ENCODE data around the gene CNTN5. TPM values are rescaled to one million over a fixed set of nuclear protein-coding genes. Genes with fewer than 3 reads are reported as not detected.

The CNTN5 gene
- polyA plus RNA-seq, 1 donor = 4.2 TPM

DNA sequence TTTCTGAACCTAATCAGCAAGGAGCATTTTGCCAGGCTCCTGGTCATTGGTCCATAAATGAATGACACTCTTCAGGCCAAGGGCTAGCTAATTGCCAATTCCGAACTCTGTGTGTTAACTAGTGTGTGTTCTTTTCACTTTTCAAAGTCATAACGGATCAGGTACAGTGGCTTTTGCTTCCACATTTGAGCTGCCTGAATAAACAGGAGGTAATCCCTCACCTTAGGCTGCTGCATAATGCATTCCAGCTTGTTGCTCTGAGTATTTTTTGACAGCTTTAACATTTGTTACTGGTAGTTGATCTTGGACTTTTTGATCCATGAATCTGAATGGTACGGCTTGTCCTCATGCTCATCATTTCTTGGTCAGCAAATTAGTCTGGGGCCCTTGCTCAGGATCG lies 485.1 kb downstream of the CNTN5 start:
- DNase-seq (ENCODE audit: low read depth) = no peak

DNA sequence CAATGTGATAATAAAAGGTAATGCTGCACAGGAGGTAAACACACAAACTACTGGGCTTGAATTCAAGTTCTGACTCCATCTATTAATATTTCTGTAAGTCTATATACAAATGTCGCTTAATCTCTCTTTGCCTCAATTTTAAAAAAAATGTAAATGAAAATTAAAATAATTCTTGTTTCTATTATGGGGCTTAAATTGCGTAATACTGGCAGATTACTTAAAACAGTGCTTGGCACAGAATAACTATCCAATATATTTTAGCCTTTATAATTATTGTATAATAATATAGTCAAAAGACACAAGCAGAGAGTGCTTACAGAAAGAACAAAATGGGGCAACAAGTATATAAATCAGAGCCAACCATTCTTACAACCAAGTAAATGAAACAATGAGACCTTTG lies 489.1 kb downstream of the CNTN5 start:
- DNase-seq (ENCODE audit: low read depth) = no peak

DNA sequence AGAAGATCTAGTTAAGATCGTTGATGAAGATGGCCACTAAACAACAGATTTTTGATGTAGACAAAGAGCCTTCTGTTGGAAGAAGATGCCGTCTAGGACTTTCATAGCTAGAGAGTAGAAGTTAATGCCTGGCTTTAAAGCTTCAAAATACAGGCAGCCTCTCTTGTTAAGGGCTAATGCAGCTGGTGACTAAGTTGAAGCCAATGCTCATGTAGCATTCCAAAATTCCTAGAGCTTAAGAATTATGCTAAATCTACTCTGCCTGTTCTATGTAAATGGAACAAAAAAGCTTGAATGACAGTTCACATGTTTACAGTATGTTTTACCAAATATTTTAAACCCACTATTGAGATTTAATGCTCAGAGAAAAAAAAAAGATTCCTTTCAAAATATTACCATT lies 492.6 kb downstream of the CNTN5 start:
- DNase-seq (ENCODE audit: low read depth) = no peak

DNA sequence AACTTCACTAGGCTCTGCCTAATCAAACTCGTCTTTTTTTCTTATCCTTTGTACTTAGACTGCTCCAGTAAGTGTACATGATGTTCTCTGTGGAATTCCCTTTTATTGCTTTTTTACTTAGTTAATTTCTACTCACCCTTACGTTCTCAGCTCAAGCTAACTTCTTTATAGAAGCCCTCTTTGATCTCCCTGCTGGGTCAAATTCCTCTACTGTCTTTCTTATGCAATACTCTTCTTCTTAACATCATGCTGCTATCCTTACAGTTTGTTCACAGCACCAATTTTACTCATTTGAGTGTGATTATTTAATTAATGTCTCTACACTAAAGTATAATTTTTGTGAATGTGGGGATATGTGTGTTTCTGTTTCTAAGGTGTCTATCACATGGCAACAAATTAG lies 498.3 kb downstream of the CNTN5 start:
- no peak for DNase-seq (ENCODE audit: low read depth)

DNA sequence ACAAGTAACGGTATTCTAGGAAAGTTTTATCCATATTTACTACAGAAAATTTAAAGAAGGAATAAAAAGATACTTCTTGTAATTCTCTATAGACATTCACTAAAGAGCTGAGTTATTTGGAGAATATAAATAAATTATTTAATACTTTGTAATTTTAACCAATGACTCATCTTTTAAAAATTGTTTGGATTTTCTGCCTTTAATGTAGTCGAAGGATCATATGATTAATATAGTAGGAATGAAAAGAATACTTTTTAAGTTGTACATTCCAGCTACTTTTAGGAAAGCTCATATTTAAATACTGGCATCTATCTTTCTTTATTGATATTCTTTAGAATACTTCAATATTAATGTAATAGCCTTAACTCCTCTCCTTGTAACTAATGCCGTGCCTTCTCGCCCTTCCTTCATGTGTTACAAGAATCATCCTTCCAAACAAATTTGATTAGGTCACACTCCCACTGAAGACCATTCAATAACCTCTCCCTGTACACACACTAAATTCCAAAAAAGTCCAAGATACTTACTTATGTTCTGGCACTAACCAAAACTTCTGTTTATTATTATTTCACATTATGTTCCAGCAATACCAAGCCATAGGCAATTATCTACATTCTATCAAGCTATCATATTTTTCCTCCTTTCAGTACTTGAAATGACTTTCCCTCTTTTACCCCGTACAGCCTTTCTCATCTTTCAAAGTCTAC lies 501.9 kb downstream of the CNTN5 start:
- no peak for DNase-seq (ENCODE audit: low read depth)

DNA sequence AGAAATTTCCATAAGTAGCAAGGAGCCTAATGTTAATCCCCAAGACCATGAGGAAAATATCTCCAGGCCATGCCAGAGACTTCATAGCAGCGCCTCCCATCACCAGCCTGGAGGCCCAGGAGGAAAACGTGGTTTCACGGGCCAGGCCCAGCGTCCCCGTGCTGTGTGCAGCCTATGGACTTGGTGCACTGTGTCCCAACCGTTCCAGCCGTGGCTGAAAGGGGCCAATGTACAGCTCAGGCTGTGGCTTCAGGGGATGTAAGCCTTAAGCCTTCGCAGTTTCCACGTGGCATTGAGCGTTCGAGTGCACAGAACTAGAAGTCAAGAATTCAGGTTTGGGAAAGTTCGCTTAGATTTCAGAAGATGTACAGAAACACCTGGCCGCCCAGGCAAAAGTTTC lies 510.7 kb downstream of the CNTN5 start:
- no peak for DNase-seq (ENCODE audit: low read depth)

DNA sequence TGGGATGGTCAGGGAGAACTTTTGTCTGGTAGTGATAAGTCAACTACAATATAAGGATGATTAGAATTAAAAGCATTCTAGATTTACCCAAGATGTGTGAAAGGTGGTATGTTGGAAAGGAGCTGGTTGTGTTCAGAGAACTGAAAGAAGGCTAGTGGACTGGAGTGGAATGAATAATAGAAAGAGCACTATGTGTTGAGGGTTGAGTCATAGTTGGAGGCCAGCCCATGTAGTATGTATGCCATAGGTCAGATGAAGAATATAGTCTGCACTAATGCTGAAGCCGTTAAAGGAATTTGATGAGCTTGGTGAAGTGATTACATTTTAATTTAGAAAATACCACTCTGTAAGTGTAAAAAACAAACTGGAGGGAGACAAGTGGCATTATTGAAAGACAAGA lies 514.1 kb downstream of the CNTN5 start:
- no peak for DNase-seq (ENCODE audit: low read depth)

DNA sequence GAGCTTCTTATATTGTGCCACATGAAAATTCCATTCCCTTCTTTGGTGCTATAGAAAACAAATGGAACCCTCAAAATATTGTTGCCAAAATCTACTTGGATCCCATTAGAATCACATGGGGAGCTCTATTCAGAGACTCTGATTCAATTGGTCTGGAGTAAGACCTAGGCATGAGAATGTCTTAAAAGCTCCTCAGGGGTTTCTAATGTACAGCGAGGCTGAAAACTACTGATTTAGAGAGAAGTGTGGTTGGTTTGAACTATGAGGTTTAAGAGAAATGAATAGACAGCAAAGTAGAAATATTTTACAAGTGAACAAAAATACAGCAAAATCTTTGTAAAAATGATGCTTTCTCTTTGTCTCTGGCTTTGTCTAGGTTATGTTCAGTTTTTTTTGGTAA lies 514.7 kb downstream of the CNTN5 start:
- DNase-seq (ENCODE audit: low read depth) = no peak

DNA sequence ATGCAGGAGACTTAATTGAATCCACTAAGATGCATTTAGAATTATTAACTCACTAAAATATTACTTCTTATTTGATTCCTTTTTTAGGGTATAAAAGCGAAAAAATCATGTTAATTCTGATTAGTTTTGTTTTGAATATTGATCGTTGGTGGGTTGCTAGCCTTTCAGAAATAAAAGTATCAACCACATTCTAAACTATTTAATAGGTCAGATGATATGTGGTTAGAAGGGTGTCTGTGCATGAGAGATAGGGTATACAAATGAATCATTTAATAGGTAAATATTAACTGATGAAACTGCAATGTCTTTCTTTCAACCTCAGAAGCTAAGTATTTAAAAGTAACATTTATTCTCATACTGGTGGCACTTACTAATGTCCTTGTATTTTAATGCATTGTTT lies 515.1 kb downstream of the CNTN5 start:
- no peak for DNase-seq (ENCODE audit: low read depth)

DNA sequence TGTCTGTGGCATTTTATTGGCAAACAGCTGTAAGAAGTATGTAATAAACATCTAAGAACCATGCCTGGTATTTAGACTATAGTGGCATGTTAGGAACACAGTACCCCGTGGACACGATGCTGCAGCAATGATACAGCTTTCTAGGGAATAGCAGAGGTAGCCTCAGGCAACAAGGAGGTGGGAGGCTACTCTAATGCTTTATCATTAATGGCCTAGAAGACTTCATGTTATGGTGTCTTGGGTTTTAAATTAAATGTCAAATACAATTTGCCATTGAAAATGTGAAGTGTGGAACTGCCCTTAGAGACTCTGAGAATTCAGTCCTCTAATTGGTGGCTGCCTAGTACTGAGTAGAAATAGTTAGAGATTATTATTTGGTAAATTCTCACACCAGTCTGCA lies 516.9 kb downstream of the CNTN5 start:
- no peak for DNase-seq (ENCODE audit: low read depth)

DNA sequence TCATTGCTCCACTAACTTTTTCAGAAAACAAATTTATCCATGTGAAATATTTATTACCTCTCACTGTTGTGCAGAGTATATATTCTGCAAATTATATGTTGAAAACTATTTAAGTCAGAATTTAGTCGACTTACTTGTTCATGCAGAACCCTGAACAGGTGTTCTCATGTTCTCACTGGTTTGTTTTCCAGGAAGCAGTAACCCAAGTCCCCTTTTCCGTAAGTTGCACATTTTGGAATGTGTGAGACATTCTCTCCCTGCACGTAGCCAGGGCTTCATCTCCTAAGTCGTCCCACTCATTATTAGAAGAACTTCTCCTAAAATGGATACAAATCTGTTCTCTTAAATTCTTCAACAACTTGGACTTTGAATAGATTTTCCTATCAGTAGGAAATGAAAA lies 524.9 kb downstream of the CNTN5 start:
- no peak for DNase-seq (ENCODE audit: low read depth)

DNA sequence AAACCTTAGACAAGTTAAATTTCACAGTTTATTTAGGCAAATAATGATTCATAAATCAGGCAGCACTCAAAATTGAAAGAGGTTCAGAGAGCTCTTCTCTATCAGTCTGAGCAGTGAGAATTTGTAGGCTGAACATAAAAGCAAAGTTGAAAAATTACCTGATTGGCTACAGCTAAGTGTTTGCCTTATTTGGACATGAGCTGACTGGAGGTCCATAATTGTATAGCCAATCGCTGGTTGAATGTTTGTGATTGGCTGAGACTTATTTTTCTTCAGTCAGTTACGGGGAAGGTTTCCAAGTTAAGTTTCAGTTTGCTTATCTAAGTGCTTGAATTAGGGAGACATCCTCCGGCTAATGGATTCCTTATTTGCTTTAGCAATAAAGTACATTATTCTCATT lies 527.5 kb downstream of the CNTN5 start:
- no peak for DNase-seq (ENCODE audit: low read depth)

DNA sequence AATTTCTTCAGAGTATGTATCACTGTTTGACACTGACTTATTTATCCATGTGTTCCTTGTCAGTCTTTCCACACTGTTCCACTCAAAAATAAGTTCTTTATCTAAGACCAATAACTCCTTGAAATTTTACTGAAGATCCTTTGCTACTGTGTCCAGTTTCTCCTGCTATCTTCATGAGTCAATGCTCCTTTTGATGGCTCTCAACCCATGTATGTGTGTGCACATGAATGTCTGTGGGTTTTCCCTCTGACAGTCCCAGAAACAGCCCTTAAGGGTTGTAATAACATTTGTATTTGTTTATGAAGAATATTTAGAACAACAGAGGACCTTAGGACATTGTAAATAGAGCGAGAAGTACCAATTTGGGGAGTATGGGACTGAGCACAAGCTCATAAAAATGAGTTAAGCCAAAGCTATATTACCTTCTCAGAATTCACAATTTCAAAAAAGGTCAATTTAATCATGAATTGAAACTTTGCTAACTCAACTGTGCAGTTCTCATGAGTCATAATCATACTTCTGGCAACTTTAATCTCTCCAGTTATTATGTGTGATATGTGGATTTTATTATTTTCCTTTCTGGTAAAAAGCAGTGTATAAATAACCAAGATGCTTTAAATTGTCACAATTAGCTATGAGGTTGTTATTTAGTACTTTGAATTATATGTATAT lies 533.6 kb downstream of the CNTN5 start:
- no peak for DNase-seq (ENCODE audit: low read depth)

DNA sequence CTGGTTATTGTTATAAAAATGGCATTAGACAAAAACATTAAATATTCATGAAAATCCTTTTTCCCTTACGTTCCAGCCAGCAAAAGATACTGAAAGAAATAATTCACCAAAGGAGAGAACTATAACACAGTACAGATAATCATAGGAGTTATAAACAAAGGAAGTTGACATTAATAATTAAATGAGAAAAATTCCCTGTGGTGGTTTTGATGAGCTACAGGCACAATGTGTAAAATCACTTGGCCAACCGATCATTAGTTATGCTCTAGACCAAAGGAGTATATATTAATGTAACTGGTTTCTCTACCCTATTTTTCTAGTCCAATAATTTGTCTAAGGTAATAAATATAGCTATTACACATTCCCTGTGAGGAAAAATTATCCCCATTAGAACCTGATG lies 534.7 kb downstream of the CNTN5 start:
- DNase-seq (ENCODE audit: low read depth) = no peak

DNA sequence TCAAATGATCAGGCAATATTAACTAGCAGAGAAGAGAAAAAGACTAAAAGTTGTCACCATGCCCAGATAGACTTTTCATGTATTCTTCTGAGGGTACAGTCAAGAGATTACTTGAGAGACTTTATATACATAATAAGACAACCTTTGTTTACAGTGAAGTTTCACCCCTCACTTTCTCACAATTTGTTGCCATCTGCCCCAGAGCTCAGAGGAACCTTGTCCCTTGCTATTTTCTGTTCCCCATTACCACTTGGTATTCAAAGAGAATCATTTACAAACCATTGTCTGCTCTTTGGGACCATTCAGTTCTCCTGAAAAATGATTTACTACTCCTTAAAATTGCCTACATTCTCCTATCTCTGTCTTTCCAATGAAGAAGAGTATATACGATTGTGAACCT lies 544.6 kb downstream of the CNTN5 start:
- no peak for DNase-seq (ENCODE audit: low read depth)

DNA sequence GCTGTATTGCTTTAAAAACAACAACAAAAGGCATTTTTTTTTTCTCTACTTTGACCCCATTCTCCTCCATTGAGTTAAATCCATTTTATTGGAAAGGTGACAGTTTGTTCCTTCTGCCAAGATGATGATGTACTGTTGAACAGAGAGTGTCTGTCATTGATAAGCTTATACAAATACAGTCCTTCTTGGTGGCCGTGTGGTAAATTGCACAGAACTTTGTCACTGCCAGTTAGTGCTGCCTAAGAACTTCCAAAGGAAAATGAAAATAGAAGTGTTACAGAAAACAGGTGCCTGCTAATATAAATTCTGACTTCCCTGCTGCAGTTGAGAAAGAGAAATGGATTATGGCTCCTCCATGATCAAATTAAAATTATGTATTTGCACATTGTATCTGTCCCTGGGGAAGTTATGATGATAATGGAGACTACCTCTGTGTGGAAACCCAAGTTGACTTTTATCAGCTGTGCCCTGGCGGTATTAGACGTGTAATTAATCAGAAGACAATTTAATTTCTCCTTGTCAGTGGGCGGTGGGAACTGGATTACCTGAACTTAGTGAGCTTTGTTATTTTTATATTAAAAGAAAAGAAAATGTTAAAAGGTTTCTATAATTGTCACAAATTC lies 546.7 kb downstream of the CNTN5 start:
- no peak for DNase-seq (ENCODE audit: low read depth)

DNA sequence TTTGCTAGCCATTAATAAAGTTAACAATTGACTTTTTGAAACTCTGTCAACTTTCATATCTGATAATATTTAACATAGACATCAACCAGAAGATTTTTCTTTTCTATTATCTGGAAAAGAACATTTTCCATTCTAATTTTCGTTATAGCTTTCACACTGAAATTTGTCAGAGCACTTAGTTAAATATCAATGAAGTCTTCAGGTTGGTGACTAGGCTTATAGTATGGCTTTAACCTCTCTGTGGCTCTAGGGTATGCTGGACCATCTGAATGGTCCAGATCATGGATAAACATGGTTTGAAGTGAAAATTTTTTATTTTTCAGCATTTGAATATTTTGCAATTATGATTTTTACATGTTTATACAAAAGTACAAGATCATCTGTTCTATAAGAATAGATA lies 548.1 kb downstream of the CNTN5 start:
- no peak for DNase-seq (ENCODE audit: low read depth)

DNA sequence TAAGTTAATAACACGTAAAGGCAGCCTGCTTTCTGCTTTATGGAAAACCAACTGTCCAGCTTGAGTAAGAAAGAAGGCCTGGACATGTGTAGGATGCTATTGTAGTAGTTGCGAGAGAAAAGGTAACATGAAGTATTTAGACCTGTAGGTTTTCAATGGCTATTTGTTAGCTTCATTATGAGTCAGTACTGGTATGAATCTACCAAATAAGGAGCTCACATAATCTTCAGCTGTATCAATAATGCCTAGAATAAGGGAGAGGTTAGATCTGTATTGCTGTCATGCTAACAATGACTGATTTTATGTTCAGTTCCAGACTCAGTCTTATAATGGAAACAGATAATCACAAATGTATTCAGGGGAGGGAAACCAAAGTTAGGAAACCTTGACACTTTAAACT lies 550.3 kb downstream of the CNTN5 start:
- DNase-seq (ENCODE audit: low read depth) = no peak

DNA sequence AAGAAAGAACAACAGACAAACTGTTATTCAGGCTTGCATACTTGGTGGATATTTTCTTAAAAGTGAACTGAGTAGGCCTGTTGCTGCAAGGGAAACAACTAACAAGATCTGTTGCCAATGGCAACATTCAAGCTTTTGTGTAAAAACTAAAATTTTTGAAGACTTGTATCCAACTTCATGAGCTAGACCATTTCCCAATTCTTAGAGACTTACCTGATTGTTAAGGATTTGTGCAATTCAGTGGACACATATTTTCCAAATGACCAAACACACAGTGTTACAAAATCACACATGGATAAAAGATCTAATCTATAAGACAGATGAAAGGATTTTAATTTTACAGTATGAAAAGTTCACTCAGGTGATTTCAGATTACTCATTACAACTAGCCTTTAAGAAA lies 564.1 kb downstream of the CNTN5 start:
- DNase-seq (ENCODE audit: low read depth) = no peak

DNA sequence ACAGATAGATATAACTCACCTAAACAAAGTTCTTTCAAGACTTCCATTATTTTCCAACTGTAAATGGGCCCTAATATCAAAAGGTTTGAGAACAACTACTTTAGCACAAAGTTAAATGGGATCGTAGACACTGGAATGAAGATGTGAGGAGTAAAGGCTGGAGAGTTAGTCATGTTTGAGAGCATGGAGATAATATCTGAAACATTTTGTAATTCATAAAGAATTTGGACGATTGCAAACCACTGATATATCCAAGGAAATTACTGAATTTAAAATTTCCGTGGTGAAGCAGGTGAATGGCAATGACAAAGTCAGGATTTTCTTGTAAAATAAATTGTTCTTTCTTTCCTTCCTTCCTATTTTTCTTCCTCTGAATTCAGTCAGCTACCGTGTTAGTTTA lies 564.9 kb downstream of the CNTN5 start:
- DNase-seq (ENCODE audit: low read depth) = no peak

DNA sequence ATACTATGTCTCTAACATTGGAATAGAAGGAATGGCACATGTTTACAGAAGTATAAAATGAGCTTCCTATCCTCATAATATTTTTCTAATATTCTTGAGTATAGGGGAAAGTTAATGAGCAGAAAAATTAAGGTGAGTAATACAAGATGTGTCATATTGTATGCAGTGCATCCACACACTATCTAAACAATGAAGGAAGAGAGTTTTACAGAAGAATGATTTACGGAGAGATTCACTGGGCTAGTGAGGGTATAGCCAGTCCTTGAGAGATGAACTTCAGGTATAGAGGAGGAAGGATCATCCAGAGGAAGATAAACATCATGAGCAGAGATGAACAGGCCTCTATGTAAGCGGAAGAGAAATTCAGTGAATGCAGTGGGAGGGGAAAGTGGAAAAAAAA lies 569.0 kb downstream of the CNTN5 start:
- no peak for DNase-seq (ENCODE audit: low read depth)

DNA sequence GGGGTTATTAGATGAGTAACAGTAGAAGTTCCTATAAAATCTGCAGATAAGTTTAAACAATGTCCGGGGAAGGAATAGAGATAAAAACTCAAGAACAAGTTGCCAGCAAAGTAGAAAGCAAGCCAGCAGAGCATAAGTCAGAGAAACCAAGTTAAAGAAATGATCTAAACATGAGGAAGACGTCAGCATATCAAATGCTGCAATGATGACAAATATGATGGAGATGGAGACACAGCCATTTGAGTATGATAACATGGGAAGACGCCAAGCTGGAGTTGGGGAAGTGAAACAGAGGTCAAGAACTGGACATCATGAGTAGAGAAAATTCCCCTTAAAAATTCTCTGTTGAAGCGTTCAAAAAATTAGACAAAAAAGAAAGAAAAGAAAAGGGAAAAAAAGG lies 571.5 kb downstream of the CNTN5 start:
- DNase-seq (ENCODE audit: low read depth) = no peak

DNA sequence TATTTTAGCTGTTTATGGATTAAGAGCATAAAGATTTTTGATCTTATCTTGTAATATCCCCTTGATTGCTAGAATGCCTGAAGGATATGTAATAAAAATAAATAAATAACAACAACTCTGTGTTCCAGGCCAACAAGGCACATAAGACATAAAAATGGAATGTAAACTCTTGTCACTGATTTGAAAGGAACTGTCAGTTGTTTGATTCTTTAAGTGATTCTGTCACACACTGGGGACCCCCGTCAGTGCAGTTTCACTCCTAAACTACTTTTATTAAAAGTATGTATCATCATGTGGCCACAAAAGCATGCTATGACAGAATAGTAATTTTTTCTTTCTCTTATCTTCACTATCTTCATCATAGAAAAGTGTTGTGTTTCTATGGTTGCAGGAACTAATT lies 572.4 kb downstream of the CNTN5 start:
- no peak for DNase-seq (ENCODE audit: low read depth)

Measured in forelimb muscle (tissue), 1 donor.